Measurements from ENCODE around the gene MYO18A.

DNA sequence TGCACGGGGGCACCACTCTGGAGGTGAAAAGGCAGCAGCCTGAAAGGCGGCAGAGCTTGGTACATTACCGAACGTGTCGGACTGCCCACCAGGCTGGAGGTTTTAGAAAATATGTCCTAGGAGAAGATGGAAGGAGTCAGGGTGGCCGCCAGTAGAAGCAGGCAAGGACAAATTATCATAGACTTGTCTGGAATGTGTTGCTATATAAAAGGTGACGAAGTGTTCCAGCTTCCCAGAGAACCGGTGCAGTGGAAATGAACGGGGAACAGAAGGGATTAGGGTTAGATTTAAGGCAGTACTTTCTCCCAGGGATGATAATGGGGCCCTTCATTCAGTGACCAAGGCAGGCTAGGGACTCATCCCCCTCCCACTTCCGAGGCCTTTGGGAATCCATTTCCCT is 109.9 kb downstream of the MYO18A start:
- TF ChIP-seq POLR2A (IDR thresholded peaks at IDR 0.05): no peak
- TF ChIP-seq, protein P1, sequence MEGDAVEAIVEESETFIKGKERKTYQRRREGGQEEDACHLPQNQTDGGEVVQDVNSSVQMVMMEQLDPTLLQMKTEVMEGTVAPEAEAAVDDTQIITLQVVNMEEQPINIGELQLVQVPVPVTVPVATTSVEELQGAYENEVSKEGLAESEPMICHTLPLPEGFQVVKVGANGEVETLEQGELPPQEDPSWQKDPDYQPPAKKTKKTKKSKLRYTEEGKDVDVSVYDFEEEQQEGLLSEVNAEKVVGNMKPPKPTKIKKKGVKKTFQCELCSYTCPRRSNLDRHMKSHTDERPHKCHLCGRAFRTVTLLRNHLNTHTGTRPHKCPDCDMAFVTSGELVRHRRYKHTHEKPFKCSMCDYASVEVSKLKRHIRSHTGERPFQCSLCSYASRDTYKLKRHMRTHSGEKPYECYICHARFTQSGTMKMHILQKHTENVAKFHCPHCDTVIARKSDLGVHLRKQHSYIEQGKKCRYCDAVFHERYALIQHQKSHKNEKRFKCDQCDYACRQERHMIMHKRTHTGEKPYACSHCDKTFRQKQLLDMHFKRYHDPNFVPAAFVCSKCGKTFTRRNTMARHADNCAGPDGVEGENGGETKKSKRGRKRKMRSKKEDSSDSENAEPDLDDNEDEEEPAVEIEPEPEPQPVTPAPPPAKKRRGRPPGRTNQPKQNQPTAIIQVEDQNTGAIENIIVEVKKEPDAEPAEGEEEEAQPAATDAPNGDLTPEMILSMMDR (IDR thresholded peaks at IDR 0.05 in 4 of 5, conservative IDR thresholded peaks at IDR 0.05 in 1 of 5): no peak

Data from gastrocnemius medialis (tissue), 4 donors.